Mucosa of descending colon (tissue), 3 donors: ENCODE measurements around the gene TRIM47. TPM values are rescaled to one million over a fixed set of nuclear protein-coding genes. Genes with fewer than 3 reads are reported as not detected.

Source experiments
- ATAC-seq: fragments of 200-7000 bp; cut with Tn5 transposase; one replicate; pipeline ENCODE4 v1.9.1; 2020; ENCODE audit warnings: mild to moderate bottlenecking, moderate library complexity
- DNase-seq, 3 donors: peaks; one replicate each; pipeline ENCODE4 v3.0.0-alpha.2; 2020
- H3K36me3 ChIP-seq: fragments of 200-600 bp; one replicate; pipeline ENCODE4 v1.8.0; 2021; ENCODE audit warnings: low read depth, mild to moderate bottlenecking
- H3K4me1 ChIP-seq: fragments of 200-600 bp; one replicate; pipeline ENCODE4 v1.8.0; 2021; ENCODE audit warnings: low read depth, mild to moderate bottlenecking
- H3K4me3 ChIP-seq: fragments of 200-600 bp; one replicate; pipeline ENCODE4 v1.8.0; 2021; ENCODE audit warnings: mild to moderate bottlenecking
- H3K9me3 ChIP-seq: fragments of 200-600 bp; one replicate; pipeline ENCODE4 v1.8.0; 2021; ENCODE audit warnings: mild to moderate bottlenecking
- CTCF ChIP-seq: fragments of 200-600 bp; IDR thresholded peaks from one replicate; pipeline ENCODE4 v1.8.0; 2022; ENCODE audit warnings: antibody characterized with exemption, mild to moderate bottlenecking
- intact Hi-C, 2 donors: fragments of 100-400 bp; cut with DNase I in 1 of 2; cut with micrococcal nuclease in 1 of 2; formaldehyde crosslinking; loops; one replicate each; pipeline versions ENCODE4 v1.11.0 to v1.11.1; 2022; cut with DNase I, micrococcal nuclease
- total RNA-seq, 3 donors: library from RNA; stranded (reverse); fragmentation: NEBNext Ultra II Directional in 2 of 3; extraction: Animal tissue kit (Norgen Biotek cat#: 25700) in 2 of 3; gene quantifications; one replicate each; pipeline versions ENCODE4 v1.2.1 to v1.2.4, GENCODE V29; 2021 to 2023
- donor health status: DM: no; HTN: no; CAD: no; lungs with moderate emphysema.
- donor health status: DM: no; HTN: no; CAD: no.
- donor health status: DM: no; HTN: yes; CAD: no.

The TRIM47 gene
- total RNA-seq, 3 donors from 2014 or later: 44.5 to 77.4 (median 53.4) TPM

DNA sequence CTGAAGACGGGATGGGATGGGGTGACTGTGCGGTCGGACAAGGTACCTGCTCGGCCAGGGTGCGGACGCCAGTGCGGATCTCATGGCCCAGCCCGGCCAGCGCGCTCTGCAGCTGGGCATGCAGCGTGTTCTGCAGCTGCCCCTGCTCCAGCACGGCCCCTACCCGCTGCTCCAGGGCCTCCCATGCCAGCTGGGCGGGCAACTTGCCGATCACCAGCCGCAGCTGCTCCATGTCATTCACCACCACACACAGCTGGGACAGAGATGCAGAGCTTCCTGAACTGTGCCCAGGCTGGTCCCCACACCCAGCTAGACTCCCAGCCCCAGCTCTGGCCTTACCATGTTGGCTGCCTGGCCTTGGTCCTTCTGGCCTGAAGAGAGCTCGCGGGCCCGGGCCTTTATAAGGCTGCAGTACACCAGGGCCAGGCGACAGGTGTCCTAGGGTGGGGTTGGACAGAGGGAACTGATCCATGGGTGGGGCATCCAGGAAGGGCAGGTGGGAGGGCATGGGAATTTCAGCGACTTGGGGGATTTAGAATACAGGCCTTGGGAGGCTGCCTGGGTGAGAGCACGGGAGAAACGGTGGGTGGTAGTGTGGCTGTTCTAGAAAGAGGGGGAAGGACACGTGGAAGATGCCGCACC, 44.0 kb downstream of the TRIM47 start:
- Histone ChIP-seq H3K36me3 (no peaks in the 10 kb centered on the region), H3K4me1 (peaks cover 4% of the 10 kb centered on the region), H3K9me3 (no peaks in the 10 kb centered on the region), H3K4me3 (no peak overlapping the region)
- intact Hi-C loops: no loop called here
- ATAC-seq (no peak), DNase-seq (no peak)
- no peak for TF ChIP-seq CTCF

DNA sequence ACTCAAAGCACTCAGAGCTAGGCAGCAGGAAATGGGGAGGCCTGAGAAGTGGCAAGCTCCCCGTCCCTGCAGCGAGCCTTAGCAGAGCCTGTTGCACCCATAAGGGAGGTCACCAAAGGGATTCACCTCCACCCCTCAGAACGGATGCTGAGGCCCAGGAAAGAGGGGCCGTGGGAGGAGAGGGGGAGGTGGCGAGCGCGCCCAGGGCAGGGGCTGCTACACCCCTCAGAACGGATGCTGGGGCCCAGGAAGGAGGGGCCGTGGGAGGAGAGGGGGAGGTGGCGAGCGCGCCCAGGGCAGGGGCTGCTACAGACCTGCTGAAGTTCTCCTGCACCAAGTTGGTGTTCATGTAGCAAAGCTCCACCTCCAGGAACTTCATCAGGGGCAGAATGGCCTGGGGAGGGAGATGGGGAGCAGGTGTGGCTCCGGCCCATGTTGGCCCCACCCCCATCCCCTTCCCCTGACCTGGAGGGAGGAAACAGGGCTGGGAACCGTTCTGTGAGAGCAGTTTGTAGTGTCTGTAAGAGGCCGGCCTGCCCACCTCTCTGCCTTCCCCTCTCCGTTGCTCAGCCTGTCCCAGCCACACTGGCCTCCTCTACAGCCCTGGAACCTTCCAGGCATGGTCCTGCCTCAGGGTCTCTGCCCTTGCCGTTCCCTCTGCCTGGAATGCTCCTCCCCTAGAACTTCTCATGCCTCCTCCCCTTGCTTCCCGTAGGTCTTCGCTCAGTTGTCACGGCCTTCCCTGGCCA, 45.6 kb downstream of the TRIM47 start:
- H3K4me3 ChIP-seq: no peak overlapping the region

GRCh38 chr17:75832164-75832651, 46.2 kb downstream of the TRIM47 start:
- DNase-seq (peak in 2 of 3 donors; percentile 48 to 66), ATAC-seq (peak; percentile 25)
- Histone ChIP-seq H3K9me3 (no peaks in the 10 kb centered on the region), H3K4me3 (no peak overlapping the region), H3K4me1 (peaks cover 12% of the 10 kb centered on the region), H3K36me3 (no peaks in the 10 kb centered on the region)
- intact Hi-C loops: no loop called here
- TF ChIP-seq CTCF: no peak

More for the DNA sequence above, 45.6 kb downstream of the TRIM47 start:
- H3K9me3 ChIP-seq: no peaks in the 10 kb centered on the region
- no peaks in the 10 kb centered on the region for H3K36me3 ChIP-seq
- DNase-seq: peak in 1 of 3 donors; percentile 60
- peak; percentile 11 for ATAC-seq
- peaks cover 5% of the 10 kb centered on the region for H3K4me1 ChIP-seq
- TF ChIP-seq CTCF: no peak
- intact Hi-C loops: no loop called here

GRCh38 chr17:75831032-75831571, 47.3 kb downstream of the TRIM47 start:
- Histone ChIP-seq H3K4me3 (no peak overlapping the region), H3K9me3 (no peaks in the 10 kb centered on the region), H3K36me3 (no peaks in the 10 kb centered on the region), H3K4me1 (peaks cover 12% of the 10 kb centered on the region)
- DNase-seq (peak in 2 of 3 donors; percentile 73 to 76), ATAC-seq (peak; percentile 63)
- TF ChIP-seq CTCF: no peak
- intact Hi-C loops: no loop called here

DNA sequence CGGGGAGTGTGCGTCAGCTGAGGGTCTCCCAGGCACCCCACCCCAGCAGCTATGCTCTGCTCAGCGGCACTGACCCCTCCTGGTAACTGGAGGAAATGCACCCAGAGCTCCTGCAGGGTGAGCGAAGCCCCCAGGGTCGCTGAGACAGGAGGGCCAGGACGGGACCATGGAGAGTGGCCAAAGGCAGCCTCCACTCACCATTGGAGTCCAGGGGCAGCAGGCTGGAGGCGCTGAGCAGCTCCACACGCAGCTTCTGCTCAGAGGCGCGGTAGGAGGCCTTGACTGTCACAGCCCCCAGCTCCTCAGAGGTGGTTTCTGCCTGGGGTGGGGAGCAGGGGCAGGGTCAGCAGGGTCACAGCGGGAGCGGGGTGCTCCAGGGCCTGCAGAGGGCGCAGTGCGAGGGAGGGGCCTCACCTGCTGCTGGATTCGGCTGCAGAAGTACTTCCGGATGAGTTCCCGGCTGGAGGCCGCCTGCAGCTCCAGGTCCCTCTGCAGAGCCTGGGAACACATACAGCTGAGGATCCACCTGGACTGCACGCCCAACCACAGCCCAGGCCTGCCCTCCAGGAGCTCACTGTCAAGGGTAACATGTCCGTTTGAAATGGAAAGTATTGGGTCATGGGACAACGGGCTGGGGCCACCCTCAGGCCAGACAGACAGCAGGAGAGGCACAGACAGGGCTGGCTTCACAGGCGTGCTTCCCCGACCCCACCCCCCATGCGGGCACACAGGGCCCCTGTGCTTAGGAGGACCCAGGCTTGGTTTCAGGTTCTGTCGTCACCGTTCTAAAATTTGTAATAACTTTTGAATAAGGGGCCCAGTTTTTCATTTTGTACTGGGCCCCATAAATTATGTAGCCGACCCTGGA, 48.0 kb downstream of the TRIM47 start:
- H3K36me3 ChIP-seq: no peaks in the 10 kb centered on the region
- H3K4me1 ChIP-seq: peaks cover 12% of the 10 kb centered on the region
- peak; percentile 22 for TF ChIP-seq CTCF
- no peaks in the 10 kb centered on the region for H3K9me3 ChIP-seq
- DNase-seq (peak; percentile 62 to 83 (median 75)), ATAC-seq (peak; percentile 78)
- intact Hi-C loops: no loop called here
- no peak overlapping the region for H3K4me3 ChIP-seq
